ENCODE measurements around the gene ZNF791.
"Not testable (repeated sequence)": the region's sequence is repeated elsewhere in the genome, so short reads cannot be mapped to it uniquely, and the experiment has no call there.

Gene ZNF791

GRCh38 chr19:12610540-12611360 is at the start of gene ZNF791, which contains the start of gene ZNF490:
Gene ZNF791, plus strand, starts transcription at chr19:12610920. Its CDS starts 160 bp downstream, at chr19:12611080.
Gene ZNF490, minus strand, starts transcription at chr19:12610813. Its CDS starts 133 bp downstream, at chr19:12610680.
- peak; percentile 92 for DNase-seq (ENCODE audit: low read depth)

GRCh38 chr19:12564016-12564664 is 46.6 kb upstream of the ZNF791 start:
- peak; percentile 66 for DNase-seq (ENCODE audit: low read depth)

GRCh38 chr19:12566380-12566779 is 44.3 kb upstream of the ZNF791 start:
- DNase-seq (ENCODE audit: low read depth) = not testable (repeated sequence)

- DNase-seq (ENCODE audit: low read depth) = no peak
Observed at GRCh38 chr19:12567951-12568350, 42.8 kb upstream of the ZNF791 start.

- DNase-seq (ENCODE audit: low read depth) = no peak
Observed at GRCh38 chr19:12574036-12574435, 36.7 kb upstream of the ZNF791 start.

GRCh38 chr19:12578641-12579040 is 32.1 kb upstream of the ZNF791 start:
- no peak for DNase-seq (ENCODE audit: low read depth)

- DNase-seq (ENCODE audit: low read depth) = peak; percentile 56
Observed at GRCh38 chr19:12580180-12580694, 30.5 kb upstream of the ZNF791 start.

GRCh38 chr19:12581100-12581499 is 29.6 kb upstream of the ZNF791 start:
- DNase-seq (ENCODE audit: low read depth) = no peak

GRCh38 chr19:12596485-12596884 is 14.2 kb upstream of the ZNF791 start:
- no peak for DNase-seq (ENCODE audit: low read depth)

GRCh38 chr19:12596927-12597548 is 13.7 kb upstream of the ZNF791 start:
- no peak for DNase-seq (ENCODE audit: low read depth)

- DNase-seq (ENCODE audit: low read depth) = no peak
Observed at GRCh38 chr19:12597594-12597993, 13.1 kb upstream of the ZNF791 start.

- no peak for DNase-seq (ENCODE audit: low read depth)
Observed at GRCh38 chr19:12603714-12604113, 7.0 kb upstream of the ZNF791 start.

GRCh38 chr19:12606796-12607195 is 3.9 kb upstream of the ZNF791 start:
- DNase-seq (ENCODE audit: low read depth) = no peak

- no peak for DNase-seq (ENCODE audit: low read depth)
Observed at GRCh38 chr19:12607631-12608030, 3.1 kb upstream of the ZNF791 start.

GRCh38 chr19:12611361-12611699 is 610 bp downstream of the ZNF791 start:
- peak; percentile 48 for DNase-seq (ENCODE audit: low read depth)

GRCh38 chr19:12617646-12618045 is 6.9 kb downstream of the ZNF791 start:
- DNase-seq (ENCODE audit: low read depth) = no peak

GRCh38 chr19:12621253-12622024 is 10.7 kb downstream of the ZNF791 start:
- not testable (repeated sequence) for DNase-seq (ENCODE audit: low read depth)

GRCh38 chr19:12623361-12624031 is 12.8 kb downstream of the ZNF791 start:
- no peak for DNase-seq (ENCODE audit: low read depth)

GRCh38 chr19:12626958-12627357 is 16.2 kb downstream of the ZNF791 start:
- DNase-seq (ENCODE audit: low read depth) = no peak

- DNase-seq (ENCODE audit: low read depth) = no peak
Observed at GRCh38 chr19:12628040-12629022, 17.6 kb downstream of the ZNF791 start.

Data from HS-27A (cell line).